H1 (cell line): Measurements from ENCODE around the gene LRRC74B. TPM values are rescaled to one million over a fixed set of nuclear protein-coding genes. Genes with fewer than 3 reads are reported as not detected.
A peak's percentile ranks its signal among the peaks of the same experiment; 100 is the strongest.

Source experiments
- CTCF ChIA-PET: fragments of 300-600 bp; sonication (Branson Sonifier 250); formaldehyde crosslinking; loops from one replicate; lab custom pipeline; 2021; ENCODE audit not compliant: partially characterized antibody; lab: Charles Lee
- POLR2A ChIA-PET: fragments of 300-600 bp; sonication (Branson Sonifier 250); formaldehyde crosslinking; loops from one replicate; lab custom pipeline; 2021; ENCODE audit warnings: inconsistent platforms; ENCODE audit not compliant: partially characterized antibody; lab: Charles Lee
- DNase-seq, 2 experiments: peaks; one replicate each; pipeline versions ENCODE4 v3.0.0 to v3.0.0-alpha.2; 2010 to 2022; ENCODE audit warnings: low spot score in 2 of 2, low read depth in 1 of 2, mixed read lengths in 1 of 2
- FAIRE-seq: peaks from 2 replicates; lab custom pipeline; 2011; peaks lifted over from hg19 to GRCh38; lab: Jason Lieb, UNC
- H2AFZ ChIP-seq: 2 replicates; pipeline ENCODE4 v1.8.1; 2012; ENCODE audit warnings: low read length, inconsistent platforms
- H2AK5ac ChIP-seq: 2 replicates; pipeline ENCODE4 v1.6.1; 2013; ENCODE audit warnings: low read depth, low read length
- H2BK120ac ChIP-seq: replicated peaks from 2 replicates; pipeline ENCODE3; 2013; ENCODE audit warnings: low read depth, low read length, inconsistent platforms
- H2BK12ac ChIP-seq: 2 replicates; pipeline ENCODE4 v1.6.1; 2013; ENCODE audit warnings: low read depth, low read length
- H2BK15ac ChIP-seq: 2 replicates; pipeline ENCODE4 v1.6.1; 2013; ENCODE audit warnings: low read length
- H2BK20ac ChIP-seq: 2 replicates; pipeline ENCODE4 v1.6.1; 2013; ENCODE audit warnings: low read length
- H2BK5ac ChIP-seq: 2 replicates; pipeline ENCODE4 v1.6.1; 2013; ENCODE audit warnings: low read depth, low read length
- H3K14ac ChIP-seq: 2 replicates; pipeline ENCODE4 v1.6.1; 2013; ENCODE audit warnings: inconsistent platforms; ENCODE audit not compliant: insufficient read length
- H3K18ac ChIP-seq: 2 replicates; pipeline ENCODE4 v1.6.1; 2013; ENCODE audit warnings: low read length; ENCODE audit errors: extremely low read depth
- H3K23ac ChIP-seq: 2 replicates; pipeline ENCODE4 v1.6.1; 2013; ENCODE audit warnings: inconsistent platforms; ENCODE audit not compliant: insufficient read length
- H3K23me2 ChIP-seq: 2 replicates; pipeline ENCODE4 v1.6.1; 2013; ENCODE audit warnings: low read depth, low read length
- H3K27ac ChIP-seq: 2 replicates; pipeline ENCODE4 v1.6.1; 2011; ENCODE audit warnings: low read depth, low read length, inconsistent platforms
- H3K27me3 ChIP-seq, 4 experiments: replicated peaks in 1 of 4; 1 replicate in 1 of 4; 2 replicates in 3 of 4; pipeline versions ENCODE4 v1.6.1 to v1.8.1; 2011 to 2013; ENCODE audit warnings: low read length in 3 of 4, mild to moderate bottlenecking in 3 of 4, inconsistent platforms in 2 of 4, mixed read lengths in 2 of 4, moderate library complexity in 1 of 4; ENCODE audit not compliant: control insufficient read depth in 3 of 4, insufficient read depth in 3 of 4; ENCODE audit errors: extremely low read depth in 1 of 4
- H3K36me3 ChIP-seq, 4 experiments: 2 replicates each; pipeline versions ENCODE4 v1.6.1 to v1.8.1; 2011 to 2013; ENCODE audit warnings: mild to moderate bottlenecking in 4 of 4, low read length in 3 of 4, moderate library complexity in 2 of 4, control low read depth in 1 of 4, inconsistent platforms in 1 of 4; ENCODE audit not compliant: insufficient read depth in 4 of 4, control insufficient read depth in 2 of 4
- H3K4ac ChIP-seq: replicated peaks from 2 replicates; pipeline ENCODE3; 2013; ENCODE audit warnings: low read length, low read depth, mixed read lengths, inconsistent platforms; ENCODE audit not compliant: insufficient read length
- H3K4me1 ChIP-seq, 4 experiments: replicated peaks in 1 of 4; 1 replicate in 1 of 4; 2 replicates in 3 of 4; pipeline versions ENCODE4 v1.6.1 to v1.8.1; 2011 to 2013; ENCODE audit warnings: low read length in 3 of 4, inconsistent platforms in 2 of 4, mixed read lengths in 1 of 4; ENCODE audit not compliant: insufficient read depth in 4 of 4, control insufficient read depth in 3 of 4
- H3K4me2 ChIP-seq, 2 experiments: 2 replicates each; pipeline versions ENCODE4 v1.6.1 to v1.8.1; 2011 to 2013; ENCODE audit warnings: low read depth in 2 of 2, low read length in 2 of 2, control low read depth in 1 of 2, inconsistent platforms in 1 of 2, mild to moderate bottlenecking in 1 of 2; ENCODE audit not compliant: insufficient read depth in 1 of 2
- H3K4me3 ChIP-seq, 4 experiments: fragments of 200-600, 300-600 bp in 1 of 4; sonication (generic), shearing (Covaris generic), sonication (Bioruptor Twin) in 1 of 4; 2 replicates each; pipeline versions ENCODE4 v1.5.1 to v1.8.1; 2011 to 2016; ENCODE audit warnings: low read length in 4 of 4, low read depth in 3 of 4, control low read depth in 2 of 4, inconsistent platforms in 2 of 4, mild to moderate bottlenecking in 2 of 4, mixed read lengths in 1 of 4, moderate library complexity in 1 of 4; ENCODE audit not compliant: insufficient read depth in 2 of 4; ENCODE audit errors: extremely low read depth in 1 of 4
- H3K56ac ChIP-seq: replicated peaks from 2 replicates; pipeline ENCODE3; 2013; ENCODE audit warnings: low read depth, mild to moderate bottlenecking, mixed read lengths, low read length, inconsistent platforms; ENCODE audit not compliant: insufficient read length
- H3K79me1 ChIP-seq: 2 replicates; pipeline ENCODE4 v1.6.1; 2013; ENCODE audit warnings: low read depth, low read length, control low read depth
- H3K79me2 ChIP-seq, 2 experiments: 2 replicates each; pipeline versions ENCODE4 v1.6.1 to v1.8.1; 2012 to 2013; ENCODE audit warnings: low read length in 2 of 2, mild to moderate bottlenecking in 2 of 2, inconsistent platforms in 1 of 2; ENCODE audit not compliant: insufficient read depth in 2 of 2, control insufficient read depth in 1 of 2
- H3K9ac ChIP-seq, 4 experiments: replicated peaks in 1 of 4; 1 replicate in 1 of 4; 2 replicates in 3 of 4; pipeline versions ENCODE4 v1.6.1 to v1.8.1; 2011 to 2013; ENCODE audit warnings: low read depth in 3 of 4, low read length in 3 of 4, control low read depth in 2 of 4, mild to moderate bottlenecking in 2 of 4, moderate library complexity in 2 of 4, inconsistent platforms in 1 of 4; ENCODE audit errors: extremely low read depth in 1 of 4
- H3K9me3 ChIP-seq, 2 experiments: 2 replicates each; pipeline versions ENCODE4 v1.6.1 to v1.8.1; 2012 to 2013; ENCODE audit warnings: mild to moderate bottlenecking in 2 of 2, moderate library complexity in 2 of 2, control low read depth in 1 of 2, inconsistent platforms in 1 of 2, low read depth in 1 of 2, low read length in 1 of 2, mixed read lengths in 1 of 2; ENCODE audit not compliant: insufficient read depth in 2 of 2
- H4K20me1 ChIP-seq, 2 experiments: replicated peaks in 1 of 2; 2 replicates each; pipeline versions ENCODE3 to v1.8.1; 2011 to 2013; ENCODE audit warnings: inconsistent platforms in 2 of 2, low read length in 2 of 2, mild to moderate bottlenecking in 1 of 2; ENCODE audit not compliant: insufficient read depth in 2 of 2, control insufficient read depth in 1 of 2
- H4K5ac ChIP-seq: 2 replicates; pipeline ENCODE4 v1.6.1; 2013; ENCODE audit warnings: low read length, low read depth, mixed read lengths, inconsistent platforms; ENCODE audit not compliant: insufficient read length
- H4K8ac ChIP-seq: 2 replicates; pipeline ENCODE4 v1.8.0; 2013; ENCODE audit warnings: mild to moderate bottlenecking, moderate library complexity, low read length, inconsistent platforms; ENCODE audit not compliant: insufficient read depth; ENCODE audit errors: extremely low read depth
- H4K91ac ChIP-seq: replicated peaks from 2 replicates; pipeline ENCODE3; 2013; ENCODE audit warnings: low read length, mixed read lengths, inconsistent platforms; ENCODE audit not compliant: insufficient read length
- BACH1 ChIP-seq: IDR thresholded peaks from 2 replicates; pipeline ENCODE4 v1.6.1; 2012; ENCODE audit warnings: low read length, improper control_type of control experiment
- EGR1 ChIP-seq: IDR thresholded peaks from 2 replicates; pipeline ENCODE4 v1.6.1; 2011; ENCODE audit warnings: low read depth, low read length, borderline replicate concordance
- MAFK ChIP-seq: IDR thresholded peaks from 2 replicates; pipeline ENCODE4 v1.6.1; 2012; ENCODE audit warnings: low read depth, mild to moderate bottlenecking, improper control_type of control experiment, low read length
- MAX ChIP-seq: IDR thresholded peaks from 2 replicates; pipeline ENCODE4 v1.6.1; 2012; ENCODE audit warnings: inconsistent platforms
- POLR2A ChIP-seq, 2 experiments: IDR thresholded peaks; 1 replicate in 1 of 2; 2 replicates in 1 of 2; pipeline ENCODE4 v1.6.1; 2011; ENCODE audit warnings: low read depth in 2 of 2, low read length in 2 of 2, mild to moderate bottlenecking in 2 of 2; ENCODE audit errors: control extremely low read depth in 1 of 2
- WGBS, 2 experiments: shearing (Covaris generic) in 1 of 2; methylation state at CpG; one replicate each; pipeline versions ENCODE4 v1.1.6 to v1.1.7; 2013 to 2015; ENCODE audit warnings: low lambda C conversion rate in 2 of 2, mixed read lengths in 2 of 2, inconsistent platforms in 1 of 2, low coverage in 1 of 2, missing lambda C conversion rate in 1 of 2; ENCODE audit not compliant: insufficient replicate concordance in 2 of 2, insufficient coverage in 1 of 2, insufficient read length in 1 of 2; ENCODE audit errors: extremely low coverage in 1 of 2, missing lambda C conversion rate in 1 of 2; 5-methylcytosine and 5-hydroxymethylcytosine counted together
- polyA plus RNA-seq, 7 experiments: library from polyadenylated mRNA; depleted of rRNA in 3 of 7; stranded (reverse) in 5 of 7; unstranded in 2 of 7; fragments of >200 nt in 5 of 7; fragments of 200-250 nt in 2 of 7; gene quantifications; 1 replicate in 5 of 7; 2 replicates in 1 of 7; 4 replicates in 1 of 7; pipeline versions ENCODE4 v1.2.1 to v1.2.3, GENCODE V29; 2011 to 2013; ENCODE audit warnings: missing spikeins in 2 of 7, mixed read lengths in 2 of 7
- total RNA-seq: library from RNA; stranded (reverse); fragmentation: NEBNext Ultra II Directional; extraction: Animal tissue kit (Norgen Biotek cat#: 25700); gene quantifications from 2 replicates; pipeline ENCODE4 v1.2.1, GENCODE V29; 2021

The LRRC74B gene
- total and polyA plus RNA-seq, 2 of the 8 experiments (the other 6 are each of a cell fraction or from before 2014, with no cell fraction given): not detected

GRCh38 chr22:21108379-21109115, 62.8 kb downstream of the LRRC74B start:
- Histone ChIP-seq H3K14ac (no peak overlapping the region), H3K9ac (no peak overlapping the region), H3K79me1 (no peaks in the 10 kb centered on the region), H4K91ac (no peak overlapping the region), H3K18ac (no peak overlapping the region), H2BK12ac (no peak overlapping the region), H3K4me1 (no peaks in the 10 kb centered on the region), H3K23me2 (no peaks in the 10 kb centered on the region), H3K79me2 (no peaks in the 10 kb centered on the region), H4K8ac (no peak overlapping the region), H2AFZ (no peak overlapping the region), H3K56ac (no peak overlapping the region), H2BK15ac (no peak overlapping the region), H3K36me3 (no peaks in the 10 kb centered on the region), H3K4me3 (no peak overlapping the region), H4K5ac (no peak overlapping the region), H3K4ac (no peak overlapping the region), H2BK120ac (no peak overlapping the region), H3K27ac (no peak overlapping the region), H3K23ac (no peak overlapping the region), H3K4me2 (no peak overlapping the region), H2AK5ac (no peak overlapping the region), H4K20me1 (no peaks in the 10 kb centered on the region), H3K27me3 (no peaks in the 10 kb centered on the region; a peak in 1 of 7 replicates), H2BK5ac (no peak overlapping the region), H2BK20ac (no peak overlapping the region), H3K9me3 (no peaks in the 10 kb centered on the region)
- DNase-seq (no peak), FAIRE-seq (no peak)
- ChIA-PET CTCF (interaction anchor here (1.3 kb wide), 1 partner anchor 9 kb away, joined by 10 read pairs; no protein-coding TSS in a partner anchor), POLR2A (no interaction called here)
- 84% methylated on average over 4 of the region's 4 CpGs; no CpG with 5 or more reads in 1 of the 2 experiments for WGBS, 2 experiments
- TF ChIP-seq BACH1 (peak; percentile 83), EGR1 (no peak), MAX (no peak), MAFK (peak; percentile 58; the same call in 1 of the 2 replicates), POLR2A (IDR thresholded peaks at IDR 0.05; ENCODE audit: control extremely low read depth in 1 of 2, low read depth in 2 of 2, low read length in 2 of 2) (no peak)
